Activated CD4-positive, alpha-beta T cell treated with anti-CD3 and anti-CD28 coated beads for 36 hours (primary cell): ENCODE data around the gene ZNF577. TPM values are rescaled to one million over a fixed set of nuclear protein-coding genes. Genes with fewer than 3 reads are reported as not detected.

Experiments used
- ATAC-seq: fragments of 200-7000 bp; cut with Tn5 transposase; one replicate; pipeline ENCODE4 v1.10.0; 2021; ENCODE audit warnings: mild to moderate bottlenecking, moderate library complexity
- CTCF ChIA-PET: fragments of 350-600 bp; sonication (Branson Sonifier 250); formaldehyde crosslinking; loops from one replicate; lab custom pipeline; 2021; ENCODE audit warnings: antibody characterized with exemption; lab: Charles Lee
- POLR2A ChIA-PET: fragments of 350-600 bp; sonication (Branson Sonifier 250); formaldehyde crosslinking; loops from one replicate; lab custom pipeline; 2021; ENCODE audit warnings: antibody characterized with exemption, inconsistent platforms; lab: Charles Lee
- DNase-seq: peaks from one replicate; pipeline ENCODE4 v3.0.0-alpha.2; 2020
- H3K27ac Mint-ChIP-seq: one replicate; pipeline ENCODE4 v1.8.0; 2021; ENCODE audit warnings: mixed read lengths
- H3K27me3 Mint-ChIP-seq: one replicate; pipeline ENCODE4 v1.8.0; 2021; ENCODE audit warnings: mixed read lengths
- H3K36me3 Mint-ChIP-seq: one replicate; pipeline ENCODE4 v1.8.0; 2021; ENCODE audit warnings: low read depth, mixed read lengths
- H3K4me1 Mint-ChIP-seq: one replicate; pipeline ENCODE4 v1.8.0; 2021; ENCODE audit warnings: mixed read lengths
- H3K4me3 Mint-ChIP-seq: one replicate; pipeline ENCODE4 v1.8.0; 2021; ENCODE audit warnings: mild to moderate bottlenecking, moderate library complexity, mixed read lengths
- H3K9me3 Mint-ChIP-seq: one replicate; pipeline ENCODE4 v1.8.0; 2021; ENCODE audit warnings: low read depth, mixed read lengths
- intact Hi-C, 2 experiments: fragments of 100-400 bp; cut with DNase I in 1 of 2; cut with micrococcal nuclease in 1 of 2; formaldehyde crosslinking; loops; one replicate each; pipeline versions ENCODE4 v1.14.2 to v1.15.1; 2022 to 2024; cut with DNase I, micrococcal nuclease
- total RNA-seq, 2 experiments: library from RNA; stranded (reverse); gene quantifications; one replicate each; pipeline ENCODE4 v1.2.3, GENCODE V29; 2021

The ZNF577 gene
- total RNA-seq, 2 experiments from 2014 or later: 5.7 to 7.2 TPM

GRCh38 chr19:51861870-51862622 lies 25.7 kb downstream of the ZNF577 start:
- no peaks in the 10 kb centered on the region for H3K4me1 Mint-ChIP-seq
- intact Hi-C loops: no loop called here
- H3K9me3 Mint-ChIP-seq: peaks cover 50% of the 10 kb centered on the region
- no peak overlapping the region for H3K27ac Mint-ChIP-seq
- H3K27me3 Mint-ChIP-seq: no peaks in the 10 kb centered on the region
- H3K4me3 Mint-ChIP-seq: no peak overlapping the region
- peaks cover 45% of the 10 kb centered on the region for H3K36me3 Mint-ChIP-seq
- ChIA-PET CTCF (interaction anchor here (0.6 kb wide), 1 partner anchor 786 kb away, joined by 3 read pairs; no protein-coding TSS in a partner anchor), POLR2A (no interaction called here)
- ATAC-seq (no peak), DNase-seq (no peak)

- CTCF ChIA-PET: interaction anchor here (0.5 kb wide), 1 partner anchor 620 kb away, joined by 3 read pairs; no protein-coding TSS in a partner anchor
Observed at GRCh38 chr19:51837145-51837544, 50.6 kb downstream of the ZNF577 start.

DNA sequence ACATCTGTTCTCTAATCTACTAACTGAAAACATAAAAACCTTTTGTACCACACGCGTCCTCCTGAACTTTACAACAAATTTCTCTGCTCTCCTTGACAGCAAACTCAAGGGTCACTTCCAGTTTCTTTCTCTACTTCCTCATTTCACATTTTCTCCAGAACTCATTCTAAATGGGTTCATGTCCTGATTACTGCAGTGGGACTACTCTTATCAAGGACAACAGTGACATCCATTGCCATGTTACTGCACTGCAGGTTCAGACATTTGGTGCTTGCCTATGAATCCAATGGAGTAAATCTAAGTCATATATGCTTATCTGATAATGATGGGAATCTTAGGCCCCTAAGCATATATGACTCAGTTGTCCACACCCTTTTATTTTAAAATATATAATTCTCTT lies 57.5 kb downstream of the ZNF577 start:
- Mint-ChIP-seq H3K36me3 (no peaks in the 10 kb centered on the region), H3K27me3 (no peaks in the 10 kb centered on the region), H3K4me3 (no peak overlapping the region), H3K4me1 (no peaks in the 10 kb centered on the region), H3K9me3 (peaks cover 44% of the 10 kb centered on the region), H3K27ac (no peak overlapping the region)
- ChIA-PET POLR2A (no interaction called here), CTCF (interaction anchor here (0.8 kb wide), 1 partner anchor 169 kb away, joined by 3 read pairs; no protein-coding TSS in a partner anchor)
- intact Hi-C loops: no loop called here
- ATAC-seq: no peak
- DNase-seq: no peak

More at GRCh38 chr19:51837145-51837544, 50.6 kb downstream of the ZNF577 start:
- H3K4me1 Mint-ChIP-seq: no peaks in the 10 kb centered on the region
- H3K4me3 Mint-ChIP-seq: no peak overlapping the region
- intact Hi-C loops: no loop called here
- H3K9me3 Mint-ChIP-seq: peaks cover 31% of the 10 kb centered on the region
- ATAC-seq: no peak
- DNase-seq: no peak
- H3K27me3 Mint-ChIP-seq: no peaks in the 10 kb centered on the region
- no peaks in the 10 kb centered on the region for H3K36me3 Mint-ChIP-seq
- POLR2A ChIA-PET: no interaction called here
- no peak overlapping the region for H3K27ac Mint-ChIP-seq

DNA sequence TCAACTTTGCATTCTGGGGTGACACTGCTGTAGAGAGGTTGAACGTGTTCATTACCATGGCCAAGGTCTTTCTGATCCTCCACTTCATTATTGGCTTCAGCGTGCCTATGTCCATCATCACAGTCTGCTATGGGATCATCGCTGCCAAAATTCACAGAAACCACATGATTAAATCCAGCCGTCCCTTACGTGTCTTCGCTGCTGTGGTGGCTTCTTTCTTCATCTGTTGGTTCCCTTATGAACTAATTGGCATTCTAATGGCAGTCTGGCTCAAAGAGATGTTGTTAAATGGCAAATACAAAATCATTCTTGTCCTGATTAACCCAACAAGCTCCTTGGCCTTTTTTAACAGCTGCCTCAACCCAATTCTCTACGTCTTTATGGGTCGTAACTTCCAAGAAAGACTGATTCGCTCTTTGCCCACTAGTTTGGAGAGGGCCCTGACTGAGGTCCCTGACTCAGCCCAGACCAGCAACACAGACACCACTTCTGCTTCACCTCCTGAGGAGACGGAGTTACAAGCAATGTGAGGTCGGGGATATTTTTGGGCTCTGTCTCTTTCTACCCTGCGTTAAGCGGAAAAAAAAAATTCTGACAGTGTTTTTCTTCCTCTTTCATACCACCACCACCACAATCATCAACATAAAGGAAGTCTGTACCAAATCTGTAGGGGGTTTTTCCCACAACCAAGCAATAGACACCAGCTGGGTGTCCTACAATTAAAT lies 63.3 kb downstream of the ZNF577 start:
- Mint-ChIP-seq H3K27me3 (no peaks in the 10 kb centered on the region), H3K27ac (no peak overlapping the region), H3K4me3 (no peak overlapping the region), H3K4me1 (no peaks in the 10 kb centered on the region), H3K36me3 (no peaks in the 10 kb centered on the region), H3K9me3 (peaks cover 57% of the 10 kb centered on the region)
- intact Hi-C loops: no loop called here
- DNase-seq (no peak), ATAC-seq (no peak)
- POLR2A ChIA-PET: no interaction called here
- CTCF ChIA-PET: interaction anchor here (0.6 kb wide), 1 partner anchor 8 kb away, joined by 5 read pairs; no protein-coding TSS in a partner anchor

DNA sequence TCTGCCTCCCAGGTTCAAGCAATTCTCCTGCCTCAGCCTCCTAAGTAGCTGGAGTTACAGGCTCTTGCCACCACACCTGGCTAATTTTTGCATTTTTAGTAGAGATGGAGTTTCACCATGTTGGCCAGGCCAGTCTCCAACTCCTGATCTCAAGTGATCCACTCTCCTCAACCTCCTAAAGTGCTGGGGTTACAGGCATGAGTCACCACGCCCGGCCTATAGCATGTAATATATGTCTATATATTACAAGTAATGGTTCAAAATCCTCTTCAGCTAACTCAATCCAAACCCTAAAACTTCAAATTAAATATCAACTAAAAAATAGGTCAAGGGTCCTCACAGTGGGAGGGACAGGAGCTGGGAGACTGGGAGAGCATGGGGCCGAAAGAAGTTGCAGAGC lies 64.8 kb downstream of the ZNF577 start:
- no peak overlapping the region for H3K4me3 Mint-ChIP-seq
- ATAC-seq: no peak
- peaks cover 49% of the 10 kb centered on the region for H3K9me3 Mint-ChIP-seq
- CTCF ChIA-PET: no interaction called here
- intact Hi-C loops: no loop called here
- no peaks in the 10 kb centered on the region for H3K4me1 Mint-ChIP-seq
- DNase-seq: no peak
- H3K36me3 Mint-ChIP-seq: no peaks in the 10 kb centered on the region
- H3K27ac Mint-ChIP-seq: no peak overlapping the region
- POLR2A ChIA-PET: interaction anchor here (0.7 kb wide), 1 partner anchor 38 kb away, joined by 3 read pairs; no protein-coding TSS in a partner anchor
- H3K27me3 Mint-ChIP-seq: no peaks in the 10 kb centered on the region

DNA sequence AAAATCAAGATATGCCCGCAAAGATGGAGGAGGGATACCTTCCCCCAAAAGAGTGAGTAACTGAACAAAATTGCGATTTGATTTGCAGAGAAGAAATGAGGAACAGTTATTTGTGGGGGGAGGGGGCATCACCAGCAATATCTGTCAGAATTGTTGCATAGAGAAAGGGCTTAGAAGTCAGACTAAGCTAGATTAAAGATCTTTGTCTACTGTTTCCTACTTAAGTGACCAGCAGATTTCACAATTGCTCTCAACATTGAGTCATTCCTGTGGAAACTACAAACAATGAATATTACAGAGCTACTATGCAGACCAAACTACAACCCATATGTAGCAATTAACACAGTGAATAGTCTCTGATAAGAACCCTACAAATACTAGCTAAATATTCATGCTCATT lies 65.4 kb downstream of the ZNF577 start:
- intact Hi-C loops: no loop called here
- peaks cover 43% of the 10 kb centered on the region for H3K9me3 Mint-ChIP-seq
- POLR2A ChIA-PET: interaction anchor here (0.7 kb wide), 1 partner anchor 37 kb away, joined by 3 read pairs; no protein-coding TSS in a partner anchor
- H3K4me3 Mint-ChIP-seq: no peak overlapping the region
- ATAC-seq: no peak
- H3K27me3 Mint-ChIP-seq: no peaks in the 10 kb centered on the region
- DNase-seq: no peak
- H3K4me1 Mint-ChIP-seq: no peaks in the 10 kb centered on the region
- no peak overlapping the region for H3K27ac Mint-ChIP-seq
- H3K36me3 Mint-ChIP-seq: no peaks in the 10 kb centered on the region
- CTCF ChIA-PET: no interaction called here

- Mint-ChIP-seq H3K4me3 (no peak overlapping the region), H3K4me1 (no peaks in the 10 kb centered on the region), H3K36me3 (no peaks in the 10 kb centered on the region), H3K27me3 (no peaks in the 10 kb centered on the region), H3K27ac (no peak overlapping the region), H3K9me3 (peaks cover 41% of the 10 kb centered on the region)
- DNase-seq (no peak), ATAC-seq (no peak)
- POLR2A ChIA-PET: interaction anchor here (0.7 kb wide), 1 partner anchor 37 kb away, joined by 3 read pairs; no protein-coding TSS in a partner anchor
- intact Hi-C loops: no loop called here
- CTCF ChIA-PET: no interaction called here
Observed at GRCh38 chr19:51821921-51822320, 65.8 kb downstream of the ZNF577 start.

DNA sequence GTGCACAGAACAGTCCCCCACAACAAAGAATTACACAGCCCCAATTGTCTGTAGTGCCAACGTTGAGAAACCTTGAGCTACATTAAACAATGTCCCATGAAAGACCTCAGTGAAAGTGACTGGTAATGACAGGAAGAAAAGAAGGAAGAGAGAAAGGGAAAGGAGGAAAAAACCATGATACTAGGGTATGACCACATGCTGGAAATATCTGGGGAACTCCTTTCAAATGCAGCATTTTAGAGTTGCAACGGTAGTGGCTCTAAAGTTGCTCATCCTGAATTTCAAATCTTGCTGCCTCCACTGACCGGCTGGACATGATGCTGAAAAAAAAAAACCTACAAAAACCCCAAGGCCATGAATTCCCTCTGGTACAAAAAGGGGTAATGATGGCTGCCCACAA lies 66.3 kb downstream of the ZNF577 start:
- DNase-seq (no peak), ATAC-seq (no peak)
- Mint-ChIP-seq H3K4me1 (no peaks in the 10 kb centered on the region), H3K36me3 (no peaks in the 10 kb centered on the region), H3K9me3 (peaks cover 38% of the 10 kb centered on the region), H3K27ac (no peak overlapping the region), H3K4me3 (no peak overlapping the region), H3K27me3 (no peaks in the 10 kb centered on the region)
- ChIA-PET CTCF (no interaction called here), POLR2A (no interaction called here)
- intact Hi-C loops: no loop called here

Other genes with a start within 250 kb of the ZNF577 start
- gene SIGLEC14, start 241.1 kb downstream of the ZNF577 start, total RNA-seq: not detected
- gene SPACA6, start 194.6 kb downstream of the ZNF577 start, total RNA-seq: 1 to 10 TPM; 8.3 to 9.1 TPM
- gene HAS1, start 164.0 kb downstream of the ZNF577 start, total RNA-seq: not detected
- not detected for gene FPR1, start 136.1 kb downstream of the ZNF577 start, total RNA-seq
- not detected for gene FPR2, start 126.8 kb downstream of the ZNF577 start, total RNA-seq
- not detected for gene FPR3, start 92.8 kb downstream of the ZNF577 start, total RNA-seq
- gene ZNF649, start 17.1 kb upstream of the ZNF577 start, total RNA-seq: 10 to 100 TPM in 1 of 2 experiments, 1 to 10 TPM in 1; 9.6 to 11.2 TPM
- gene ZNF613, start 39.5 kb upstream of the ZNF577 start, total RNA-seq: 1 to 10 TPM; 4.2 to 6.3 TPM
- gene ZNF350, start 98.9 kb upstream of the ZNF577 start, total RNA-seq: 1 to 10 TPM; 7.1 to 7.9 TPM
- 1 to 10 TPM; 8.7 to 9.0 TPM for gene ZNF615, start 120.3 kb upstream of the ZNF577 start, total RNA-seq
- 10 to 100 TPM in 1 of 2 experiments, 1 to 10 TPM in 1; 9.4 to 10.6 TPM for gene ZNF614, start 140.4 kb upstream of the ZNF577 start, total RNA-seq
- 10 to 100 TPM; 11.5 to 12.8 TPM for gene ZNF432, start 160.9 kb upstream of the ZNF577 start, total RNA-seq
- gene ZNF841, start 207.8 kb upstream of the ZNF577 start, total RNA-seq: 10 to 100 TPM; 18.0 to 20.3 TPM